ENCODE data around the gene SLC2A6. TPM values are rescaled to one million over a fixed set of nuclear protein-coding genes. Genes with fewer than 3 reads are reported as not detected.

SLC2A6 gene
- total RNA-seq, 1 donor from 2014 or later: 24.3 TPM

GRCh38 chr9:133522073-133522910 lies 43.4 kb upstream of the SLC2A6 start:
- H3K9me3 Mint-ChIP-seq (ENCODE audit: unreplicated experiment): no peaks in the 10 kb centered on the region
- Histone ChIP-seq H3K4me2 (ENCODE audit: low read length) (no peak overlapping the region), H3K4me1 (ENCODE audit: insufficient read depth, low read length) (peaks cover 8% of the 10 kb centered on the region), H3K9ac (ENCODE audit: low read length) (no peak overlapping the region), H3K9me3 (ENCODE audit: insufficient read depth, low read depth, low read length) (no peaks in the 10 kb centered on the region), H2AFZ (ENCODE audit: low read depth, low read length) (no peak overlapping the region), H3K36me3 (ENCODE audit: insufficient read depth, low read length) (no peaks in the 10 kb centered on the region), H3K4me3 (ENCODE audit: insufficient read depth, low read depth, low read length) (no peak overlapping the region), H4K20me1 (ENCODE audit: insufficient read depth, low read length) (no peaks in the 10 kb centered on the region), H3K27me3 (ENCODE audit: insufficient read depth, low read length) (peaks cover 20% of the 10 kb centered on the region), H3K27ac (ENCODE audit: low read depth, low read length) (no peak overlapping the region), H3K79me2 (ENCODE audit: insufficient read depth, low read length) (no peaks in the 10 kb centered on the region)
- H3K27me3 Mint-ChIP-seq (ENCODE audit: low read depth, unreplicated experiment): peaks cover 53% of the 10 kb centered on the region
- no peak for DNase-seq (ENCODE audit: low read depth)
- no peak overlapping the region for H3K27ac Mint-ChIP-seq (ENCODE audit: unreplicated experiment)
- H3K4me1 Mint-ChIP-seq (ENCODE audit: low read depth, unreplicated experiment): peaks cover 14% of the 10 kb centered on the region
- no peak for FAIRE-seq
- peaks cover 3% of the 10 kb centered on the region for H3K36me3 Mint-ChIP-seq (ENCODE audit: low read depth, unreplicated experiment)
- TF ChIP-seq EZH2 (IDR thresholded peaks at IDR 0.05; ENCODE audit: insufficient read depth, low read length): no peak
- TF ChIP-seq, protein P1, sequence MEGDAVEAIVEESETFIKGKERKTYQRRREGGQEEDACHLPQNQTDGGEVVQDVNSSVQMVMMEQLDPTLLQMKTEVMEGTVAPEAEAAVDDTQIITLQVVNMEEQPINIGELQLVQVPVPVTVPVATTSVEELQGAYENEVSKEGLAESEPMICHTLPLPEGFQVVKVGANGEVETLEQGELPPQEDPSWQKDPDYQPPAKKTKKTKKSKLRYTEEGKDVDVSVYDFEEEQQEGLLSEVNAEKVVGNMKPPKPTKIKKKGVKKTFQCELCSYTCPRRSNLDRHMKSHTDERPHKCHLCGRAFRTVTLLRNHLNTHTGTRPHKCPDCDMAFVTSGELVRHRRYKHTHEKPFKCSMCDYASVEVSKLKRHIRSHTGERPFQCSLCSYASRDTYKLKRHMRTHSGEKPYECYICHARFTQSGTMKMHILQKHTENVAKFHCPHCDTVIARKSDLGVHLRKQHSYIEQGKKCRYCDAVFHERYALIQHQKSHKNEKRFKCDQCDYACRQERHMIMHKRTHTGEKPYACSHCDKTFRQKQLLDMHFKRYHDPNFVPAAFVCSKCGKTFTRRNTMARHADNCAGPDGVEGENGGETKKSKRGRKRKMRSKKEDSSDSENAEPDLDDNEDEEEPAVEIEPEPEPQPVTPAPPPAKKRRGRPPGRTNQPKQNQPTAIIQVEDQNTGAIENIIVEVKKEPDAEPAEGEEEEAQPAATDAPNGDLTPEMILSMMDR (IDR thresholded peaks at IDR 0.05; ENCODE audit: insufficient read depth, low read depth, low read length): no peak
- H3K4me3 Mint-ChIP-seq (ENCODE audit: unreplicated experiment): no peak overlapping the region

DNA sequence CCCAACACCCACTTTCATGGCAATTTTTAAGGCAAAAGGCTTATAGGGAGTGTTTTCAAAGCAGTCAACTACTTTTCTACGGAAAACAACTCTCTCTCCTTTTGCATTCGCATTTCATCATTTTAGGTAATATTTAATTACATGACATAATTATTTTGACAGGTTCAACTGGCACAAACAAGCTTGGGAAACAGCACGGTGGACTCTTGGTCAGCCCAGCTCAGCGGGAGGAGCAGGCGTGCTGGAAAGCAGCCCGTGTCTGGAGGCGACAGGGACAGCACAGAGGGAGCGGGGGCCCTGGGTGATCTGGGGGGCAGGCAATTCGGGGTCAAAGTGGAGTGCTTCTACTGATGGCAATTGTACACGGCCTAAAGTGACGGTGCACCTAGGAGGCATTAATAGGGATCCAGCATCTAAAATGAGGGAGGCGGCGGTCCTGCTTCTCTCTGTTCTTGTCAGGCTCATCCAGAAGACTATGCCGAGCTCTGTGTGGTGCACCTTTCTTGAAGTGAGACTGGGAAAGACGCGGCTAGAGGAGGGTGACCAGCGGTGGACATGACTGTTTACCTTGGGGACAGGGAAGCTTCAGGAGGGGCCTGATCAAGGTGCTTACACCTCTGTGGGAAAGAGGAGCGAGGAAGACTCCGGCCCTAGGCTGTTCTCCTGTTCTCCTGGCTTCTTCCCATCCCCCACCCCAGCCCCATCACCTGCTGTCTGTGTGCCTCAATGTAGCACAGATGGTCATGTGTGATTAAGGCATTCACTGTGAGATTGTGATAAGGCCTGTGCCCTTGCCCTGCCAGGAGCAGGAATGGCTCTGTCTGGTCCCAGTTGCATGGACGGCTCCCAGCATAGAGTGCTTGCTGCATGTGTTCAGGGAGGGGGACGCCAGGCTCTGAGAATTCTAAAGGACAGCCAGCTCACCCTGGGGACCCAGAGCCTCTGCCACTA lies 42.5 kb upstream of the SLC2A6 start:
- Histone ChIP-seq H3K4me3 (ENCODE audit: insufficient read depth, low read depth, low read length) (no peak overlapping the region), H3K27ac (ENCODE audit: low read depth, low read length) (no peak overlapping the region), H2AFZ (ENCODE audit: low read depth, low read length) (no peak overlapping the region), H3K4me1 (ENCODE audit: insufficient read depth, low read length) (peaks cover 1% of the 10 kb centered on the region), H3K27me3 (ENCODE audit: insufficient read depth, low read length) (peaks cover 15% of the 10 kb centered on the region), H3K79me2 (ENCODE audit: insufficient read depth, low read length) (no peaks in the 10 kb centered on the region), H4K20me1 (ENCODE audit: insufficient read depth, low read length) (no peaks in the 10 kb centered on the region), H3K4me2 (ENCODE audit: low read length) (no peak overlapping the region), H3K9me3 (ENCODE audit: insufficient read depth, low read depth, low read length) (no peaks in the 10 kb centered on the region), H3K9ac (ENCODE audit: low read length) (no peak overlapping the region), H3K36me3 (ENCODE audit: insufficient read depth, low read length) (no peaks in the 10 kb centered on the region)
- no peak overlapping the region for H3K27ac Mint-ChIP-seq (ENCODE audit: unreplicated experiment)
- no peak for FAIRE-seq
- no peak for DNase-seq (ENCODE audit: low read depth)
- no peak overlapping the region for H3K4me3 Mint-ChIP-seq (ENCODE audit: unreplicated experiment)
- H3K9me3 Mint-ChIP-seq (ENCODE audit: unreplicated experiment): no peaks in the 10 kb centered on the region
- H3K27me3 Mint-ChIP-seq (ENCODE audit: low read depth, unreplicated experiment): peaks cover 56% of the 10 kb centered on the region
- peaks cover 7% of the 10 kb centered on the region for H3K4me1 Mint-ChIP-seq (ENCODE audit: low read depth, unreplicated experiment)
- H3K36me3 Mint-ChIP-seq (ENCODE audit: low read depth, unreplicated experiment): peaks cover 2% of the 10 kb centered on the region
- TF ChIP-seq, protein P1 (IDR thresholded peaks at IDR 0.05; ENCODE audit: insufficient read depth, low read depth, low read length): no peak
- TF ChIP-seq EZH2 (IDR thresholded peaks at IDR 0.05; ENCODE audit: insufficient read depth, low read length): no peak

Data from astrocyte (in vitro differentiated cells and primary cell).